H9 (cell line): Measurements from ENCODE around the gene FOXR1. TPM values are rescaled to one million over a fixed set of nuclear protein-coding genes. Genes with fewer than 3 reads are reported as not detected.
"Not testable (repeated sequence)": the region's sequence is repeated elsewhere in the genome, so short reads cannot be mapped to it uniquely, and the experiment has no call there.

Experiments
- DNase-seq: peaks from one replicate; pipeline ENCODE4 v3.0.0-alpha.2; 2017
- H2AFZ ChIP-seq: one replicate; pipeline ENCODE4 v1.6.1; 2013; ENCODE audit warnings: mild to moderate bottlenecking, low read length, control low read depth, moderate library complexity
- H2AK5ac ChIP-seq: 2 replicates; pipeline ENCODE4 v1.6.1; 2013; ENCODE audit warnings: low read length, control low read depth, mixed read lengths; ENCODE audit not compliant: insufficient read length
- H2BK120ac ChIP-seq: one replicate; pipeline ENCODE4 v1.6.1; 2013; ENCODE audit warnings: low read depth, mild to moderate bottlenecking, low read length, control low read depth, inconsistent platforms; ENCODE audit not compliant: poor library complexity, severe bottlenecking
- H2BK12ac ChIP-seq: 2 replicates; pipeline ENCODE4 v1.6.1; 2013; ENCODE audit warnings: low read length, control low read depth, mixed read lengths, low read depth; ENCODE audit not compliant: insufficient read length
- H2BK15ac ChIP-seq: 2 replicates; pipeline ENCODE4 v1.6.1; 2013; ENCODE audit warnings: low read depth, low read length, control low read depth
- H2BK20ac ChIP-seq: one replicate; pipeline ENCODE4 v1.6.1; 2013; ENCODE audit warnings: low read depth, mild to moderate bottlenecking, low read length, control low read depth, inconsistent platforms; ENCODE audit not compliant: poor library complexity, severe bottlenecking
- H2BK5ac ChIP-seq: 2 replicates; pipeline ENCODE4 v1.6.1; 2013; ENCODE audit warnings: low read length, control low read depth, mixed read lengths; ENCODE audit not compliant: insufficient read length
- H3K14ac ChIP-seq: 2 replicates; pipeline ENCODE4 v1.6.1; 2013; ENCODE audit warnings: low read length, control low read depth; ENCODE audit not compliant: insufficient read depth
- H3K18ac ChIP-seq: 2 replicates; pipeline ENCODE4 v1.6.1; 2013; ENCODE audit warnings: low read depth, mild to moderate bottlenecking, mixed read lengths, low read length, control low read depth; ENCODE audit not compliant: insufficient read length
- H3K23ac ChIP-seq: 2 replicates; pipeline ENCODE4 v1.6.1; 2013; ENCODE audit warnings: low read length, control low read depth, mixed read lengths, low read depth; ENCODE audit not compliant: insufficient read length
- H3K23me2 ChIP-seq: 2 replicates; pipeline ENCODE4 v1.6.1; 2013; ENCODE audit warnings: low read depth, mild to moderate bottlenecking, mixed read lengths, low read length, control low read depth; ENCODE audit not compliant: insufficient read length, poor library complexity, severe bottlenecking
- H3K27ac ChIP-seq: 2 replicates; pipeline ENCODE4 v1.5.1; 2013; ENCODE audit warnings: low read length, control low read depth, mixed read lengths, low read depth; ENCODE audit not compliant: insufficient read length
- H3K27me3 ChIP-seq: 2 replicates; pipeline ENCODE4 v1.6.1; 2013; ENCODE audit warnings: low read length, control low read depth, inconsistent platforms; ENCODE audit not compliant: insufficient read depth
- H3K4ac ChIP-seq: 2 replicates; pipeline ENCODE4 v1.6.1; 2013; ENCODE audit warnings: low read depth, mild to moderate bottlenecking, control low read depth, inconsistent platforms, low read length, moderate library complexity
- H3K4me1 ChIP-seq: 2 replicates; pipeline ENCODE4 v1.6.1; 2013; ENCODE audit warnings: low read length, control low read depth, inconsistent platforms; ENCODE audit not compliant: insufficient read depth
- H3K4me2 ChIP-seq: 2 replicates; pipeline ENCODE4 v1.6.1; 2013; ENCODE audit warnings: low read length, control low read depth, mixed read lengths; ENCODE audit not compliant: insufficient read length, insufficient read depth
- H3K56ac ChIP-seq: 2 replicates; pipeline ENCODE4 v1.6.1; 2013; ENCODE audit warnings: low read depth, mild to moderate bottlenecking, mixed read lengths, low read length, control low read depth; ENCODE audit not compliant: insufficient read length
- H3K79me1 ChIP-seq: 2 replicates; pipeline ENCODE4 v1.6.1; 2013; ENCODE audit warnings: low read depth, mild to moderate bottlenecking, moderate library complexity, low read length, control low read depth, inconsistent platforms; ENCODE audit not compliant: insufficient read depth, poor library complexity, severe bottlenecking
- H3K79me2 ChIP-seq: 2 replicates; pipeline ENCODE4 v1.6.1; 2013; ENCODE audit warnings: low read length, control low read depth, inconsistent platforms; ENCODE audit not compliant: insufficient read depth
- H3K9ac ChIP-seq: 2 replicates; pipeline ENCODE4 v1.6.1; 2013; ENCODE audit warnings: low read length, control low read depth, mixed read lengths; ENCODE audit not compliant: insufficient read length; ENCODE audit errors: extremely low read depth
- H3K9me3 ChIP-seq: one replicate; pipeline ENCODE4 v1.6.1; 2013; ENCODE audit warnings: low read depth, low read length, inconsistent platforms; ENCODE audit not compliant: control insufficient read depth
- H3T11ph ChIP-seq: one replicate; pipeline ENCODE4 v1.6.1; 2013; ENCODE audit warnings: mild to moderate bottlenecking, low read length, control low read depth, inconsistent platforms
- H4K20me1 ChIP-seq: one replicate; pipeline ENCODE4 v1.6.1; 2013; ENCODE audit not compliant: control insufficient read depth, insufficient read length, insufficient read depth
- H4K5ac ChIP-seq: 2 replicates; pipeline ENCODE4 v1.6.1; 2013; ENCODE audit warnings: low read depth, mild to moderate bottlenecking, mixed read lengths, low read length, control low read depth; ENCODE audit not compliant: insufficient read length
- H4K8ac ChIP-seq: replicated peaks from 2 replicates; pipeline ENCODE4 v1.6.1; 2013; ENCODE audit warnings: low read length, control low read depth, mixed read lengths, low read depth; ENCODE audit not compliant: insufficient read length
- H4K91ac ChIP-seq: 2 replicates; pipeline ENCODE4 v1.6.1; 2013; ENCODE audit warnings: low read depth, mild to moderate bottlenecking, moderate library complexity, mixed read lengths, low read length, control low read depth; ENCODE audit not compliant: insufficient read length
- H3K27ac Mint-ChIP-seq, 3 experiments: 2 replicates in 2 of 3; 3 replicates in 1 of 3; pipeline ENCODE4 v1.8.0; 2020 to 2021; ENCODE audit warnings: mixed read lengths in 3 of 3, mild to moderate bottlenecking in 1 of 3, moderate library complexity in 1 of 3
- H3K27me3 Mint-ChIP-seq: 2 replicates; pipeline ENCODE4 v1.8.0; 2021; ENCODE audit warnings: low read depth, mild to moderate bottlenecking, moderate library complexity, mixed read lengths
- H3K36me3 Mint-ChIP-seq, 3 experiments: 2 replicates in 2 of 3; 3 replicates in 1 of 3; pipeline ENCODE4 v1.8.0; 2020 to 2021; ENCODE audit warnings: low read depth in 3 of 3, mixed read lengths in 3 of 3; ENCODE audit not compliant: insufficient read depth in 1 of 3
- H3K4me1 Mint-ChIP-seq, 2 experiments: 2 replicates each; pipeline ENCODE4 v1.8.0; 2020; ENCODE audit warnings: mixed read lengths in 2 of 2
- H3K4me3 Mint-ChIP-seq, 2 experiments: 2 replicates in 1 of 2; 3 replicates in 1 of 2; pipeline ENCODE4 v1.8.0; 2020 to 2021; ENCODE audit warnings: mild to moderate bottlenecking in 2 of 2, mixed read lengths in 2 of 2, moderate library complexity in 1 of 2
- H3K9me3 Mint-ChIP-seq, 2 experiments: 2 replicates in 1 of 2; 3 replicates in 1 of 2; pipeline ENCODE4 v1.8.0; 2020; ENCODE audit warnings: mild to moderate bottlenecking in 2 of 2, mixed read lengths in 2 of 2, moderate library complexity in 1 of 2
- WGBS: extraction: QIAGEN DNeasy Blood & Tissue Kit; methylation state at CpG from one replicate; pipeline ENCODE4 v1.1.7; 2013; ENCODE audit warnings: missing lambda C conversion rate, low lambda C conversion rate, mixed read lengths; ENCODE audit not compliant: insufficient read length; ENCODE audit errors: extremely low coverage; 5-methylcytosine and 5-hydroxymethylcytosine counted together
- total RNA-seq: library from RNA; stranded (reverse); gene quantifications from 2 replicates; pipeline ENCODE4 v1.2.1, GENCODE V29; 2021
- TF ChIP-seq, protein P1 (sequence below): fragments of 200-600 bp; sonication (generic); conservative IDR thresholded peaks from 3 replicates; pipeline ENCODE4 v1.8.0; 2021; ENCODE audit warnings: antibody characterized with exemption, mild to moderate bottlenecking

The FOXR1 gene
- total RNA-seq, 1 experiment from 2014 or later = not detected

GRCh38 chr11:118980191-118980881, 8.8 kb downstream of the FOXR1 start:
- TF ChIP-seq, protein P1, sequence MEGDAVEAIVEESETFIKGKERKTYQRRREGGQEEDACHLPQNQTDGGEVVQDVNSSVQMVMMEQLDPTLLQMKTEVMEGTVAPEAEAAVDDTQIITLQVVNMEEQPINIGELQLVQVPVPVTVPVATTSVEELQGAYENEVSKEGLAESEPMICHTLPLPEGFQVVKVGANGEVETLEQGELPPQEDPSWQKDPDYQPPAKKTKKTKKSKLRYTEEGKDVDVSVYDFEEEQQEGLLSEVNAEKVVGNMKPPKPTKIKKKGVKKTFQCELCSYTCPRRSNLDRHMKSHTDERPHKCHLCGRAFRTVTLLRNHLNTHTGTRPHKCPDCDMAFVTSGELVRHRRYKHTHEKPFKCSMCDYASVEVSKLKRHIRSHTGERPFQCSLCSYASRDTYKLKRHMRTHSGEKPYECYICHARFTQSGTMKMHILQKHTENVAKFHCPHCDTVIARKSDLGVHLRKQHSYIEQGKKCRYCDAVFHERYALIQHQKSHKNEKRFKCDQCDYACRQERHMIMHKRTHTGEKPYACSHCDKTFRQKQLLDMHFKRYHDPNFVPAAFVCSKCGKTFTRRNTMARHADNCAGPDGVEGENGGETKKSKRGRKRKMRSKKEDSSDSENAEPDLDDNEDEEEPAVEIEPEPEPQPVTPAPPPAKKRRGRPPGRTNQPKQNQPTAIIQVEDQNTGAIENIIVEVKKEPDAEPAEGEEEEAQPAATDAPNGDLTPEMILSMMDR = no peak
- peak overlapping the region; percentile 11 for H3K4me2 ChIP-seq
- Mint-ChIP-seq H3K27me3 (peaks cover 6% of the 10 kb centered on the region), H3K36me3 (no peaks in the 10 kb centered on the region), H3K9me3 (no peaks in the 10 kb centered on the region), H3K27ac (peak overlapping the region in 1 of 3 experiments; percentile 72; a peak in 2 of 7 replicates), H3K4me1 (peaks cover 14 to 21% of the 10 kb centered on the region in 2 experiments), H3K4me3 (peak overlapping the region in 1 of 2 experiments; percentile 15; a peak in 1 of 5 replicates)
- DNase-seq = peak; percentile 71
- no peak overlapping the region for H3K4ac ChIP-seq
- H3K23me2 ChIP-seq = no peaks in the 10 kb centered on the region
- no peak overlapping the region for H4K5ac ChIP-seq
- H2BK15ac ChIP-seq = no peak overlapping the region
- H2AFZ ChIP-seq = no peak overlapping the region
- no peak overlapping the region for H2BK12ac ChIP-seq
- H3K79me2 ChIP-seq = no peaks in the 10 kb centered on the region
- H4K20me1 ChIP-seq = no peaks in the 10 kb centered on the region
- no peak overlapping the region for H2BK20ac ChIP-seq
- no peak overlapping the region for H3K23ac ChIP-seq
- no peaks in the 10 kb centered on the region for H3K9me3 ChIP-seq
- H3K4me1 ChIP-seq = no peaks in the 10 kb centered on the region
- H3K14ac ChIP-seq = no peak overlapping the region; the same call in 1 of the 2 replicates
- no peak overlapping the region for H3K56ac ChIP-seq
- no peak overlapping the region for H2AK5ac ChIP-seq
- no peaks in the 10 kb centered on the region for H3K79me1 ChIP-seq
- no peak overlapping the region for H2BK120ac ChIP-seq
- no peak overlapping the region for H3K27ac ChIP-seq
- H3K18ac ChIP-seq = no peak overlapping the region
- no CpG with 5 or more reads among the region's 21 CpGs for WGBS
- no peak overlapping the region for H2BK5ac ChIP-seq
- H4K8ac ChIP-seq = no peak overlapping the region
- no peak overlapping the region for H4K91ac ChIP-seq
- no peak overlapping the region for H3K9ac ChIP-seq
- no peaks in the 10 kb centered on the region; the same call in 1 of the 2 replicates for H3K27me3 ChIP-seq
- H3T11ph ChIP-seq = no peak overlapping the region

- H3K23ac ChIP-seq, H3K9ac ChIP-seq, H3K79me2 ChIP-seq, H3K79me1 ChIP-seq, H4K8ac ChIP-seq, H2BK5ac ChIP-seq, H4K5ac ChIP-seq, H2AFZ ChIP-seq, H3K9me3 ChIP-seq, H3K14ac ChIP-seq, H3K27ac ChIP-seq, H2BK15ac ChIP-seq, H3K4me2 ChIP-seq, H4K91ac ChIP-seq, H4K20me1 ChIP-seq, H3K4me1 ChIP-seq, H2BK12ac ChIP-seq, H3K4me3 Mint-ChIP-seq, H3K4ac ChIP-seq, H3T11ph ChIP-seq, DNase-seq, H3K36me3 Mint-ChIP-seq, H3K56ac ChIP-seq, H2BK20ac ChIP-seq, H3K27me3 ChIP-seq, H2AK5ac ChIP-seq, H3K9me3 Mint-ChIP-seq, H3K27me3 Mint-ChIP-seq, H3K23me2 ChIP-seq, H2BK120ac ChIP-seq, H3K18ac ChIP-seq: not testable (repeated sequence)
- Mint-ChIP-seq H3K4me1 (peaks cover 13 to 15% of the 10 kb centered on the region in 2 experiments), H3K27ac (peak overlapping the region in 1 of 3 experiments; percentile 50; a peak in 1 of 7 replicates)
- WGBS = no CpG with 5 or more reads among the region's 8 CpGs
Observed at GRCh38 chr11:118984337-118984736, 12.8 kb downstream of the FOXR1 start.
